ENCODE measurements around the gene TMEM232.
A peak's percentile ranks its signal among the peaks of the same experiment; 100 is the strongest.

The TMEM232 gene

GRCh38 chr5:110754181-110754580 is 27.7 kb upstream of the TMEM232 start:
- H3K4me3 ChIP-seq (ENCODE audit: low read depth, low read length) = no peak overlapping the region
- TF ChIP-seq CTCF (IDR thresholded peaks at IDR 0.05; ENCODE audit: low read depth, low read length) = no peak

- no peak overlapping the region for H3K4me3 ChIP-seq (ENCODE audit: low read depth, low read length)
- no peak for TF ChIP-seq CTCF (IDR thresholded peaks at IDR 0.05; ENCODE audit: low read depth, low read length)
Observed at GRCh38 chr5:110753600-110753999, 27.1 kb upstream of the TMEM232 start.

GRCh38 chr5:110752953-110753352 is 26.5 kb upstream of the TMEM232 start:
- no peak overlapping the region for H3K4me3 ChIP-seq (ENCODE audit: low read depth, low read length)
- no peak for TF ChIP-seq CTCF (IDR thresholded peaks at IDR 0.05; ENCODE audit: low read depth, low read length)

GRCh38 chr5:110751902-110752762 is 25.7 kb upstream of the TMEM232 start:
- TF ChIP-seq CTCF (IDR thresholded peaks at IDR 0.05; ENCODE audit: low read depth, low read length) = no peak
- no peak overlapping the region for H3K4me3 ChIP-seq (ENCODE audit: low read depth, low read length)

GRCh38 chr5:110738812-110739651 is 12.6 kb upstream of the TMEM232 start, which contains the start of gene SLC25A46:
Gene SLC25A46, plus strand, starts transcription at chr5:110739007. Its CDS starts 113 bp downstream, at chr5:110739120.
- no peak for TF ChIP-seq CTCF (IDR thresholded peaks at IDR 0.05; ENCODE audit: low read depth, low read length)
- H3K4me3 ChIP-seq (ENCODE audit: low read depth, low read length) = peak within 1 kb of the TSS; percentile 96

GRCh38 chr5:110738503-110738811 is 12.0 kb upstream of the TMEM232 start:
- peak overlapping the region; percentile 96 for H3K4me3 ChIP-seq (ENCODE audit: low read depth, low read length)
- no peak for TF ChIP-seq CTCF (IDR thresholded peaks at IDR 0.05; ENCODE audit: low read depth, low read length)

GRCh38 chr5:110736753-110737152 is 10.3 kb upstream of the TMEM232 start:
- no peak overlapping the region for H3K4me3 ChIP-seq (ENCODE audit: low read depth, low read length)
- TF ChIP-seq CTCF (IDR thresholded peaks at IDR 0.05; ENCODE audit: low read depth, low read length) = no peak
